BE2C (cell line): ENCODE data around the gene FEN1.

Experiments used
- DNase-seq: peaks from one replicate; pipeline ENCODE4 v3.0.0-alpha.2; 2020
- H3K27me3 ChIP-seq: fragments of 250-450 bp; sonication (Bioruptor Pico); 2 replicates; pipeline ENCODE4 v1.5.1; 2020; ENCODE audit warnings: mild to moderate bottlenecking
- H3K36me3 ChIP-seq: fragments of 250-450 bp; sonication (Bioruptor Pico); 2 replicates; pipeline ENCODE4 v1.5.1; 2020; ENCODE audit warnings: mild to moderate bottlenecking
- H3K4me1 ChIP-seq: fragments of 250-450 bp; sonication (Bioruptor Pico); 2 replicates; pipeline ENCODE4 v1.5.1; 2020
- H3K4me3 ChIP-seq: 2 replicates; pipeline ENCODE4 v1.5.1; 2011; ENCODE audit warnings: low read depth, low read length
- H3K9me3 ChIP-seq: fragments of 250-450 bp; sonication (Bioruptor Pico); 2 replicates; pipeline ENCODE4 v1.5.1; 2020
- TF ChIP-seq, protein P1 (sequence below): IDR thresholded peaks from 2 replicates; pipeline ENCODE4 v1.5.1; 2012; ENCODE audit warnings: mild to moderate bottlenecking, low read depth, low read length

The FEN1 gene

DNA sequence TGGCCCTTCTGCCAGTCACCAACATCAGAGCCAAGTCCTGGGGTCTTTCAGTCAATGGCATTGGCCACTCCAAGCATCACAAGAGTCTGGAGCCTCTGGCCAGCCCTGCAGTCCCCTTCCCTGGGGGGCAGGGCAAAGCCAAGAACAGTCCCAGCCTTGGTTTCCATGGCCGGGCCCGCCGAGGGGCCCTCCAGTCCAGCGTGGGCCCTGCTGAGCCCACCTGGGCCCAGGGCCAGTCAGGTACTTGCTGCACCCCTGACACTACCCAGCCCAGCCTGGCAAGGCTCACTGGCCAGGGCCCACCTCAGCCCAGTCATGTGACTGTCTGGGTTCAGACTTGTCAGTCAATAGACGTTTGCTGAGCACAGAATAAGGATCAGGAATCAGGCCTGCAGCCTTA, 11.1 kb upstream of the FEN1 start:
- no peaks in the 10 kb centered on the region for H3K27me3 ChIP-seq
- no peak for DNase-seq
- no peaks in the 10 kb centered on the region for H3K36me3 ChIP-seq
- TF ChIP-seq, protein P1, sequence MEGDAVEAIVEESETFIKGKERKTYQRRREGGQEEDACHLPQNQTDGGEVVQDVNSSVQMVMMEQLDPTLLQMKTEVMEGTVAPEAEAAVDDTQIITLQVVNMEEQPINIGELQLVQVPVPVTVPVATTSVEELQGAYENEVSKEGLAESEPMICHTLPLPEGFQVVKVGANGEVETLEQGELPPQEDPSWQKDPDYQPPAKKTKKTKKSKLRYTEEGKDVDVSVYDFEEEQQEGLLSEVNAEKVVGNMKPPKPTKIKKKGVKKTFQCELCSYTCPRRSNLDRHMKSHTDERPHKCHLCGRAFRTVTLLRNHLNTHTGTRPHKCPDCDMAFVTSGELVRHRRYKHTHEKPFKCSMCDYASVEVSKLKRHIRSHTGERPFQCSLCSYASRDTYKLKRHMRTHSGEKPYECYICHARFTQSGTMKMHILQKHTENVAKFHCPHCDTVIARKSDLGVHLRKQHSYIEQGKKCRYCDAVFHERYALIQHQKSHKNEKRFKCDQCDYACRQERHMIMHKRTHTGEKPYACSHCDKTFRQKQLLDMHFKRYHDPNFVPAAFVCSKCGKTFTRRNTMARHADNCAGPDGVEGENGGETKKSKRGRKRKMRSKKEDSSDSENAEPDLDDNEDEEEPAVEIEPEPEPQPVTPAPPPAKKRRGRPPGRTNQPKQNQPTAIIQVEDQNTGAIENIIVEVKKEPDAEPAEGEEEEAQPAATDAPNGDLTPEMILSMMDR: no peak
- H3K9me3 ChIP-seq: no peaks in the 10 kb centered on the region
- no peak overlapping the region for H3K4me3 ChIP-seq
- no peaks in the 10 kb centered on the region; the same call in 1 of the 2 replicates for H3K4me1 ChIP-seq

DNA sequence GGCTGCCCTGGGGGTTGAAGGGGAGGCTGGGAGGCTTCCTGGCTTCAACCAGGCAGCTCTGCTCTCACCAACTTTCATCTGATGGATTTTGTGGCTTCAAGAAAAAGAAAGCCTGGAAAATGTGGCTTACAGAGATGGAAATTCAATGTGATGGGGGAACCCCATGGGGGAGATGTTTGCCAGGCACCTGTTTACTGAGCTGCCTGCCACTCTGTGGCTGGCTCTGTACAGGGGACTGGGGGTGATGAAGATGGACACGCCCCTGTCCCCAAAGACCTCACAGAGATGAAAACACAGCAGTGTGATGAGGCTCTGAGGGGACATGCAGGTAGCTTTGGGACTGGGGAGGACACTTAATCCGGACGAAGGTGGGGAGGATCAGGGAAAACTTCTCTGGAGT, 10.4 kb upstream of the FEN1 start:
- Histone ChIP-seq H3K27me3 (no peaks in the 10 kb centered on the region), H3K9me3 (no peaks in the 10 kb centered on the region), H3K36me3 (no peaks in the 10 kb centered on the region), H3K4me3 (no peak overlapping the region), H3K4me1 (no peaks in the 10 kb centered on the region)
- TF ChIP-seq, protein P1: no peak
- DNase-seq: no peak

- Histone ChIP-seq H3K4me1 (no peaks in the 10 kb centered on the region), H3K27me3 (no peaks in the 10 kb centered on the region), H3K36me3 (peaks cover 2% of the 10 kb centered on the region; the same call in 1 of the 2 replicates), H3K9me3 (no peaks in the 10 kb centered on the region), H3K4me3 (no peak overlapping the region)
- DNase-seq: no peak
- TF ChIP-seq, protein P1: no peak
These were observed 9.9 kb upstream of the FEN1 start for GRCh38 chr11:61782841-61783240.

- Histone ChIP-seq H3K27me3 (no peaks in the 10 kb centered on the region), H3K4me3 (no peak overlapping the region), H3K9me3 (no peaks in the 10 kb centered on the region), H3K4me1 (no peaks in the 10 kb centered on the region), H3K36me3 (peaks cover 5% of the 10 kb centered on the region; the same call in 1 of the 2 replicates)
- TF ChIP-seq, protein P1: no peak
- DNase-seq: no peak
These were observed 8.8 kb upstream of the FEN1 start for GRCh38 chr11:61783717-61784505.

DNA sequence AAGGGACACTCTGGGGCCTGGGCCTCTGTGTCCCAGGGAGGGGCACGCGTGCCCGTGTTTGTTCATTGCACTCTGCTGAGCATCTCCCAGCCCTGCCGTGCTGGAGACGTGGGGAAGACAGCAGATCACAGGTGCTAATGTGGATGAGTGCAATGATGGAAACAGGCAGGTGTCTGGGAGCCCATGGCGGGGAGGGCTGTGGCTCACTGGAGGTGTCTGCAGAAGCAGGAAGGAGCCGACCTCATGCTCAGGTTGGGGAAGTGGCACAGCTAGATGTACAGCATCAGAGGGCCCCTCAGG, 8.3 kb upstream of the FEN1 start:
- Histone ChIP-seq H3K4me3 (no peak overlapping the region), H3K9me3 (no peaks in the 10 kb centered on the region), H3K27me3 (no peaks in the 10 kb centered on the region), H3K4me1 (no peaks in the 10 kb centered on the region), H3K36me3 (peaks cover 5% of the 10 kb centered on the region; the same call in 1 of the 2 replicates)
- no peak for DNase-seq
- TF ChIP-seq, protein P1: no peak

DNA sequence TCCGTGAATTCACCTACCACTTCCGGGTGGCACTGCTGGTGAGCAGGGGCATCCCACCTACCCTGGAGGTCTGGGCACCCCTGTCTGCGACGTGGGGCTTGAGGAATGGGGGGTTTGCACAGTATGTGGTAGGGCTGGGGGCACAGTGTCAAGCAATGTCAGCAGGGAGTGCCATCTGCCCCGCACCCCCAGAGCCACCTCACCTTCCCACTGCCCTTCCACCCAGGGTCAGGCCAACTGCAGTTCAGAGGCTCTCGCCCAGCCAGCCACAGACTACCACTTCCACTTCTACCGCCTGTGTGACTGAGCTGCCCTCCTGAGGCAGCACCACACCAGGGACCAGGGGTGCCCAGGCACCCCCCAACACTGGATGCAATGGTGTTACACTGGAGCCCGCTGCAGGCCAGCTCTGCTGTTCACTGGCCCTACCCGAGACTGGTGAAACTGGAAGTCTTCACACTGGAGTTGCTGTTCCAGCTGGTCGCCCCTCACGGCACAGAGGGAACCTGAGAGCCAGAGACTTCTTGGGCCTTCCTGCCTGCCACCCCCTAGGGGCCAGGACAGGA, 6.8 kb upstream of the FEN1 start:
- Histone ChIP-seq H3K4me3 (no peak overlapping the region), H3K9me3 (no peaks in the 10 kb centered on the region), H3K36me3 (peaks cover 5% of the 10 kb centered on the region; the same call in 1 of the 2 replicates), H3K4me1 (no peaks in the 10 kb centered on the region), H3K27me3 (no peaks in the 10 kb centered on the region)
- DNase-seq: no peak
- TF ChIP-seq, protein P1: no peak
